OCI-LY7 (cell line): ENCODE measurements around the gene CENPP.

Experiments used
- CTCF ChIP-seq: fragments of 200-600 bp; sonication (generic); conservative IDR thresholded peaks from 2 replicates; pipeline ENCODE4 v1.5.1; 2014; ENCODE audit warnings: mild to moderate bottlenecking, antibody characterized with exemption, low read length, moderate library complexity, mixed read lengths
- EZH2phosphoT487 ChIP-seq: fragments of 200-600 bp; sonication (generic); IDR thresholded peaks from 2 replicates; pipeline ENCODE4 v1.6.1; 2018; ENCODE audit warnings: low read depth, borderline replicate concordance, mild to moderate bottlenecking, mixed run types, antibody characterized with exemption, low read length, moderate library complexity, mixed read lengths

- TF ChIP-seq CTCF (no peak), EZH2phosphoT487 (no peak)
These were observed 341.3 kb downstream of the CENPP start for GRCh38 chr9:92666912-92667532.
